ENCODE data around the gene DMRTC1B. TPM values are rescaled to one million over a fixed set of nuclear protein-coding genes. Genes with fewer than 3 reads are reported as not detected.

DMRTC1B gene
- total RNA-seq, 1 donor from 2014 or later, result not detected

Other genes starting within 250 kb of the DMRTC1B start
- gene HDAC8, start 204.0 kb upstream of the DMRTC1B start, total RNA-seq, result 32.0 and 36.8 TPM in 2 replicates
- gene PHKA1, start 62.6 kb upstream of the DMRTC1B start, total RNA-seq, result 1.8 and 2.1 TPM in 2 replicates
- not detected in 2 replicates for gene FAM236B, start 5.8 kb downstream of the DMRTC1B start, total RNA-seq
- not detected in 2 replicates for gene FAM236D, start 31.3 kb downstream of the DMRTC1B start, total RNA-seq
- gene FAM236C, start 135.7 kb downstream of the DMRTC1B start, total RNA-seq, result not detected in 2 replicates
- gene FAM236A, start 161.3 kb downstream of the DMRTC1B start, total RNA-seq, result not detected in 2 replicates
- not detected in 2 replicates for gene DMRTC1, start 166.9 kb downstream of the DMRTC1B start, total RNA-seq
- gene PABPC1L2B, start 226.0 kb downstream of the DMRTC1B start, total RNA-seq, result not detected in 2 replicates